A172 (cell line): ENCODE measurements around the gene PET100. TPM values are rescaled to one million over a fixed set of nuclear protein-coding genes. Genes with fewer than 3 reads are reported as not detected.

ENCODE experiments used
- DNase-seq: peaks from one replicate; pipeline ENCODE4 v3.0.0-alpha.2; 2015; ENCODE audit warnings: low spot score
- total RNA-seq: library from RNA; depleted of rRNA; stranded (reverse); fragments of >200 nt; shearing (Covaris generic); gene quantifications from 2 replicates; pipeline ENCODE4 v1.2.3, GENCODE V29; 2014; rRNA removed

Gene PET100
- total RNA-seq, 1 experiment from 2014 or later: 76.6 TPM

- DNase-seq: no peak
These were observed 49.6 kb downstream of the PET100 start for GRCh38 chr19:7678971-7679751.

GRCh38 chr19:7679771-7680605, 50.4 kb downstream of the PET100 start:
- no peak for DNase-seq

- DNase-seq: peak; percentile 41
These were observed 51.2 kb downstream of the PET100 start, which contains the start of gene TRAPPC5 for GRCh38 chr19:7680606-7681339. TRAPPC5 (plus strand) TSS chr19:7680833; CDS start chr19:7682254, 1,421 bp downstream.

Other genes with a start within 250 kb of the PET100 start
- gene PEX11G, start 140.8 kb upstream of the PET100 start, total RNA-seq: 3.0 and 6.7 TPM in 2 replicates
- 47.8 and 72.7 TPM in 2 replicates for gene ZNF358, start 113.7 kb upstream of the PET100 start, total RNA-seq
- gene MCOLN1, start 107.2 kb upstream of the PET100 start, total RNA-seq: 3.1 and 5.0 TPM in 2 replicates
- gene PNPLA6, start 94.1 kb upstream of the PET100 start, total RNA-seq: 105 and 138 TPM in 2 replicates
- 1.5 and 2.6 TPM in 2 replicates for gene CAMSAP3, start 33.9 kb upstream of the PET100 start, total RNA-seq
- 40.0 and 43.2 TPM in 2 replicates for gene XAB2, start 248 bp upstream of the PET100 start, total RNA-seq
- not detected in 2 replicates for gene PCP2, start 3.9 kb downstream of the PET100 start, total RNA-seq
- gene STXBP2, start 7.3 kb downstream of the PET100 start, total RNA-seq: 0.12 and 0.84 TPM in 2 replicates
- not detected in 2 replicates for gene RETN, start 39.3 kb downstream of the PET100 start, total RNA-seq
- not detected in 2 replicates for gene MCEMP1, start 47.3 kb downstream of the PET100 start, total RNA-seq
- 118 and 176 TPM in 2 replicates for gene TRAPPC5, start 51.0 kb downstream of the PET100 start, total RNA-seq
- not detected in 2 replicates for gene FCER2, start 72.3 kb downstream of the PET100 start, total RNA-seq
- gene CLEC4G, start 102.3 kb downstream of the PET100 start, total RNA-seq: not detected in 2 replicates
- not detected in 2 replicates for gene CD209, start 117.7 kb downstream of the PET100 start, total RNA-seq
- 0.12 TPM in 1 of 2 replicates, not detected in the other for gene CLEC4M, start 133.4 kb downstream of the PET100 start, total RNA-seq
- 20.2 and 21.1 TPM in 2 replicates for gene EVI5L, start 200.4 kb downstream of the PET100 start, total RNA-seq
- gene PRR36, start 244.6 kb downstream of the PET100 start, total RNA-seq: 1.0 and 1.2 TPM in 2 replicates